Stimulated activated CD8-positive, alpha-beta memory T cell treated with anti-CD3 and anti-CD28 coated beads, Interleukin-4, amount 100 ng/mL, for 24 hours (primary cell): ENCODE results near the gene KRTAP9-6.
"Not testable (repeated sequence)": the region's sequence is repeated elsewhere in the genome, so short reads cannot be mapped to it uniquely, and the experiment has no call there.

Source experiments
- DNase-seq: peaks from one replicate; pipeline ENCODE4 v3.0.0-alpha.2; 2020; ENCODE audit warnings: low read depth

The KRTAP9-6 gene

DNA sequence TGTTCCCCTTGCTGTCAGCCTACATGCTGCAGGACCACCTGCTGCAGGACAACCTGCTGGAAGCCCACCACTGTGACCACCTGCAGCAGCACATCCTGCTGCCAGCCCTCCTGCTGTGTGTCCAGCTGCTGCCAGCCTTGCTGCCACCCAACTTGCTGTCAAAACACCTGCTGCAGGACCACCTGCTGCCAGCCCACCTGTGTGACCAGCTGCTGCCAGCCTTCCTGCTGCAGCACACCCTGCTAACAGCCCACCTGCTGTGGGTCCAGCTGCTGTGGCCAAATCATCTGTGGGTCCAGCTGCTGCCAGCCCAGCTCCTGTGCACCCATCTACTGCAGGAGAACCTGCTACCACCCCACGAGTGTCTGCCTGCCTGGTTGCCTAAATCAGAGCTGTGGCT lies 6.1 kb downstream of the KRTAP9-6 start:
- not testable (repeated sequence) for DNase-seq

DNA sequence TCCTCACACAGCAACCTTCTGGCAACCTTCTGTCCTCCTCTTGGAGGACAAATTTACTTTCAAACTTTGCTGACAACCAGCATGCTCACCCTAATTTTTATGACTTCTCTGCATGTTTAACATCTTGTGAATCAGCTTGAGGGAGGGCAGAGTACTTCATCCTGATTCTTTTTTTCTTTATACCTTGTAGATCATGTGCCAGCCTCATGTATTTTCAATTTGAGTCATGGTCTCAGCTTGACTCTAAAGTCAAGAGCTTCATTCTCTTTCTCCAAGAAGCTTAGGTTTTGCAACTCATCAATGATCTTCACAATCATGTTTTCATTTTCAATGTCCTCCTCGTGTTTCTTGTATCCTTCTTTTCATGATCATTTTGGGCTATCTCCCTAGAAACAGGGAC lies 6.7 kb downstream of the KRTAP9-6 start:
- no peak for DNase-seq

- DNase-seq = not testable (repeated sequence)
These were observed 10.5 kb downstream of the KRTAP9-6 start, which contains the start of gene KRTAP9-7 for GRCh38 chr17:41275648-41276190. Gene KRTAP9-7 (plus strand): TSS chr17:41275698. CDS start chr17:41275698, 0 bp downstream.

- DNase-seq = no peak
These were observed 13.2 kb downstream of the KRTAP9-6 start for GRCh38 chr17:41278176-41278955.

DNA sequence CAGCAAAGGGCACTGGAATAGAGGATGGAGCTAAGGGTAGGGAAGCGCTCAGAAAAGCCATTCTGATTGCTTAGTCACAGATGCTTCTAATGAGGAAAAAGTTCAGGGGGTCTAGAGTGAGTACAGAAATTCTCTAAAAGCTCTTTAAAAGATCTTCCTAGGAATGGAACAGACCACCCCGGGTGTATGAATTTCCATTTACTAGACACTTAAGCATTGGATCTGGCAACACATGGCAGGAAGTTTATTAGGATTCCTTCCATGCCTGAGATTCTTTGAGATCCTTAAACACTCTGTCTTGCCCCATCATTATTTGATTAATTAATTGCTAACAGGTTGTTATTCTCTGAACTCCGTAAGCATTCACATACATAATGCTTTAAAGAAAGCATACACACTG lies 18.9 kb downstream of the KRTAP9-6 start:
- no peak for DNase-seq

- no peak for DNase-seq
These were observed 19.4 kb downstream of the KRTAP9-6 start for GRCh38 chr17:41284546-41284945.

GRCh38 chr17:41287050-41287449 lies 21.9 kb downstream of the KRTAP9-6 start:
- DNase-seq = no peak

DNA sequence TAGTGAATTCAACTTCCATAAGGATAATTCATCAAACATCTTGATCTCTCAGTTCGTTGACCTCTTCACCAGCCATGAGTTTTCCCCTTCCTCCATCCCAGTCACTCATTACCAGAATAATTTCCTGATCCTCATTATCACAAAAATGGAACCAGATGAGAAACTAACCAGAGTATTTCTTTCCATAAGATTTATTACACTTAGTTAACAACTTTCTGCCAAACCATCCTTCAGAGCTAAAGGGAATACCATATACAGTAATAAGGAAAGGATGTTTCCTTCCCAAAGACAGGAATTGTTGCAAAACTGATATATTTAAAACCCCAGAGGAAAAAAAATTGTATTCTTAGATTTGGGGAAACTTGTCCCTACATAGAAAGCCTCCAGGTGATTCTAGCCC lies 28.8 kb downstream of the KRTAP9-6 start:
- no peak for DNase-seq

DNA sequence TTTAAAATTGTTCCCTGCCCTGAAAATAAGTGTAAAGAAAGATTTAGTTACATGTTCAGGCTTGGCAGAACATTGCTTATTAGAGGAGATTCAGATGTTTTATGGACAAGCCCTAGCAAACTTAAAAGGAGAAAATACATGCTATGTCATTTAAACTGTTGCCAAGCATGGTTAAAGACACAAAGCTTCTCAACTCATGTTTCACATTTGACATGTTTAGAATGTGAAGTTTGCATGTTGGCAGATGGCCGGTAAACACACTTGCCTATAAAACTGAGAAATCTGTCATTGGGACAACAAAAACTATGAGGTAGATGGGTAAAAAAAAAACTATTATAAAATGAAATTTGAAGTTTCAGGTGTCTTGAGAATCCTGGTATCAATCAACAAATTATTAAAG lies 31.7 kb downstream of the KRTAP9-6 start:
- DNase-seq = no peak

DNA sequence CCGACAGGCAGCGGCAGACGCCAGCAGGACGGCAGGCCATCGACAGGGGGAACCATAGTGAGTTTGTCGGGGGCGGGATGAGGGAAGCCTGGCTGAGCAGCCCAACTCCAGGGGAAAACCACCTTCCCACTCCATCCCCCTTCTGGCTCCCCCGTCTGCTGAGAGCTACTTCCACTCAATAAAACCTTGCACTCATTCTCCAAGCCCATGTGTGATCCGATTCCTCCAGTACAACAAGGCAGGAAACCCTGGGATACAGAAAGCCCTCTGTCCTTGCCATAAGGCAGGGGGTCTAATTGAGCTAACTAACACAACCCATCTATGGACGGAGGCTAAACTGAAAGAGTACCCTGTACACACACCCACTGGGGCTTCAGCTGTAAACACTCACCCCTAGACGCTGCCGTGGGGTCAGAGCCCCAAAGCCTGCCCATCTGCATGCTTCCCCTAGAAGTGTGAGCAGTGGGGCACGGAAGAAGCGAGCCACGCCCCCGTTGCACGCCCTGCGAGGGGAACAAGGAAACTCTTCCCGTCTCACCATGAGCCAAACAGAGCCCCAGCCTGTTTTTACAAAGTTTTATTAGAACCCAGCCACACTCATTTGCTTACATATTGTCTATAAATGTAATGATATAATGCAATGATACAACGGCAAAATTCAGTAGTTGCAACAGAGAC lies 33.4 kb downstream of the KRTAP9-6 start:
- no peak for DNase-seq

- DNase-seq = no peak
These were observed 36.1 kb downstream of the KRTAP9-6 start for GRCh38 chr17:41301204-41301790.

GRCh38 chr17:41301916-41302901 lies 37.0 kb downstream of the KRTAP9-6 start, which contains the start of gene KRTAP29-1:
Gene KRTAP29-1 (minus strand): TSS chr17:41302851. CDS start chr17:41302851, 0 bp downstream.
- no peak for DNase-seq

DNA sequence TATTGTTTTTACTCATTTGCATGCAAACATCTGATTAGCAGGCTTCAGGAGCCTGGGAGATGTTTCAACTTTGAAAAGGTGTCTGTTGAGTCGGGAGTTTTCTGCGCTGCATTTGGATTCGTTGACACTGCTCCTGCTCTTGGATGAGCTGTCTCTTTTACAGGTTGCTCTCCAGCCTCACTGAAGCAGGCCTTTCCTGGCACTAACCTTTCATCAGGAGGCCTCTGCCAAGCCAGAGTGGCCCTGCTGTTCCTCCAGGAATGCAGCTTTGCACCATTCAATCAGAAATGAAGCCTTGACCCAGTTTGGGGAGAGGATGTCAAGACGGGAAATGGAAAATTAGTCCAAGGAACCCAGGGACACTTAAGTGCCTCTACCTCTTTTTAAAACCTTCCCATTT lies 37.8 kb downstream of the KRTAP9-6 start:
- DNase-seq = no peak

- no peak for DNase-seq
These were observed 38.9 kb downstream of the KRTAP9-6 start for GRCh38 chr17:41304091-41304490.

GRCh38 chr17:41307647-41308046 lies 42.5 kb downstream of the KRTAP9-6 start:
- DNase-seq = no peak

DNA sequence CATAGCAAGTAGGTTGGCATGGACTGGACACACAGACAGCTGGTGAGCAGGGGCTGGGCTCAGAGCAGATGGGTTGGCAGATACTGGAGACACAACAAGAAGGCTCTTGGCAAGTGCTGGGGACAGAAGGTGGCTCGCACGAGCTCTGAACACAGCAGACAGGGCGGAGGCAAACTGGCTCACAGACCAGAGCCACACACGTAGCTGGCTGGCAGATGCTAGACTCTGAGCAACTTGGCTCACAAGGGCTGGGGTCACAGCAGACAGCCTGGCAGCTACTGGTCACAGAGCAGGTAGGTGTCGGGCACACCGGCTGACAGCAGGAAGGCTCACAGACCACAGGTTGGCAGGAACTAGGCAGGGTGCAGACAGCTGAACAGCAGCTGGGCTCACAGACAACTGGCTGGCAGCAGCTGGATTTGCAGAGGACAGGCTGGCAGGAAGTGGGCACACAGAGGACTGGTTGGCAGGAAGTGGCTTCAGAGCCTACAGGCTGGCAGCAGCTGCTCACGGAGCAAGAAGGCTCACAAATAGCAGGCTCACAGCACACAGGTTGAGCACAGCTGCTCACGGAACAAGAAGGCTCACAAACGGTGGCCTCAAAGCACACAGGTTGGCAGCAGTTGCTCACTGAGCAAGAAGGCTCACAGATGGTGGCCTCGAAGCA lies 43.2 kb downstream of the KRTAP9-6 start:
- DNase-seq = peak; percentile 49

GRCh38 chr17:41308918-41309359 lies 43.8 kb downstream of the KRTAP9-6 start, which contains the start of gene KRTAP16-1:
Gene KRTAP16-1 (minus strand): TSS chr17:41309309. CDS start chr17:41309253, 56 bp downstream.
- DNase-seq = no peak

DNA sequence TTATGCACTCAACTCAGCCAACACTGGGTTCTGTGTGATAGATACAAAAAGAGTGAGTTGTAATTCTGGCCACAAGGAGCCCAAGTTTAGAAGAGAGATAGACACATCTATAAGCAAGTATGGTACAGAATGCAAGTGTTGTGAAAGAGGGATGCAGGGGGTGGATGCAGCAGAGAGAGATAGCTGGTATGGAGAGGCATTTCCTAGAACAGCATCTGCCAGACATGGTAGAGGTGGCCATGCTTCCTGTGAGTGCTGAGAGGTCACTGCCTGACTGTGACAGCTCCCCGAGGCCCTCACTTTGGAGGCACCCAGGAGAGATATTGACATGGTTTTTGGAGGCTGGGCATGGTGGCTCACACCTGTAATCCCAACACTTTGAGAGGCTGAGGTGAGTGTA lies 45.9 kb downstream of the KRTAP9-6 start:
- no peak for DNase-seq

DNA sequence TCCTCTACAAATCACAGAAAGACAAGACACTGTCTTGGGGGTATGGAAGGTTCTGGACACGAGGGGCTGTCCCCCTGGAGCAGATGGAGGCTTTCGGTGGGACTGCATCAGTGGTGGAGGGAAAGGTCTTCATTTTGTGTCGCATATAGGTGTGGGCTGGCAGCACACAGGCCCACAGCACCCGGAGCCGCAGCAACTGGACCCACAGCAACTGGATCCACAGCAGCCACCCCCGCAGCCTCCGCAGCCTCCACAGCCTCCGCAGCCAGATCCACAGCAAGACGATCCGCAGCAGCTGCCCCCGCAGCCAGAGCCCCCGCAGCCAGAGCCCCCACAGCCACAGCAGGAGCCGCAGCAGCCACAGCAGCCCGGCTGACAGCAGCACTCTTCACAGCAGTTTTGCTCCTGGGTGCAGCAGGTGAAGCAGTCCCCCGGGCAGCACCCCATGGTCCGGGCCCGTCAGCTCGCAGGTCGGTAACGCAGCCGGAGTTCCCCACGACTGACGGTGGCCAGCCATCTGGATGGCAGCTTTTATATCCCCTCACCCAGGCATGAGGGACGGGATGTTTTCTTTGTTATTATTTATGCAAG lies 50.1 kb downstream of the KRTAP9-6 start, which contains the start of gene KRTAP17-1:
KRTAP17-1 (minus strand) TSS at position 507 of the 591 bp plus-strand sequence; CDS start at position 447, 60 bp downstream.
- no peak for DNase-seq
